PC-3 (cell line): ENCODE measurements around the gene STIMATE.

Source experiments
- EZH2 ChIP-seq: fragments of 300-600 bp; sonication (generic); IDR thresholded peaks from one replicate; pipeline ENCODE4 v1.6.1; 2017; ENCODE audit warnings: antibody characterized with exemption, mild to moderate bottlenecking, low read length; ENCODE audit not compliant: unreplicated experiment
- EZH2phosphoT487 ChIP-seq: fragments of 300-600 bp; sonication (generic); IDR thresholded peaks from 2 replicates; pipeline ENCODE4 v1.6.1; 2018; ENCODE audit warnings: mild to moderate bottlenecking, antibody characterized with exemption, low read length, borderline replicate concordance
- TF ChIP-seq, protein P1 (sequence below): fragments of 300-600 bp; sonication (generic); conservative IDR thresholded peaks from 2 replicates; pipeline ENCODE4 v1.5.1; 2017; ENCODE audit warnings: antibody characterized with exemption, low read depth, mild to moderate bottlenecking, low read length

DNA sequence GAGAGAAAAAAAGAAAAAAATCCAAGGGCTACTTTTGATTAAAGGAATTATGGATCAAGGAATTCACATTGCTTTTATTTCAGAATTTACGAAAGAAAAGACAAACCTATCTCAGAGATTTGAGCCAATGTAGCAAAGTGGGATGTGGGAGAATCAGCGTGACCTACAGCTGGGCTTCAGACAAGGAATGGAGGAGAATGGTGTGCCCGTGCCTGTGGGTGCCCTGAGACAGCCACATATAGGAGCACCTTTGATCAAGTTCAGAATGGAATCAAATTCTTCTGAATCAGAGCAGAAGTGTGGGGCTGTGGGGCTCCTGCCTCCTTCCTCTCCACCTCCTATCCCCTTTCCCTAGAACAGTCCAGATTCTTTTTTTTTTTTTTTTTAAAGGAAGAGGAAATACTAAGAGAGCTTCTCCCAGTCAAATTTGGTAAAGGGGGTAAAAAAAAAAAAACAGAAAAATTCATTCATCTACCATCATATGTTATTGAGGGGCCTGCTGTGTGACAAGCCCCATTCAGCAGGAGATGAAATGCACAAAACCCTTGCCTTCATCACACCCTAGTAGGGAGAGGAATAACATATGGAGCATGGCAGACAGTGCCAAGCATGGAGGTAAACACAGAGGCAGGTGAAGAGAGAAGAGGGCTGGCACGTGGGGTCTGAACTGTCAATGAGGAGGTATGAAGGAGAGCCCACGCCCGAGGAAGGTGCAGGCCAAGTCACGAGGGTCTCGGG lies 37.5 kb downstream of the STIMATE start:
- TF ChIP-seq, protein P1, sequence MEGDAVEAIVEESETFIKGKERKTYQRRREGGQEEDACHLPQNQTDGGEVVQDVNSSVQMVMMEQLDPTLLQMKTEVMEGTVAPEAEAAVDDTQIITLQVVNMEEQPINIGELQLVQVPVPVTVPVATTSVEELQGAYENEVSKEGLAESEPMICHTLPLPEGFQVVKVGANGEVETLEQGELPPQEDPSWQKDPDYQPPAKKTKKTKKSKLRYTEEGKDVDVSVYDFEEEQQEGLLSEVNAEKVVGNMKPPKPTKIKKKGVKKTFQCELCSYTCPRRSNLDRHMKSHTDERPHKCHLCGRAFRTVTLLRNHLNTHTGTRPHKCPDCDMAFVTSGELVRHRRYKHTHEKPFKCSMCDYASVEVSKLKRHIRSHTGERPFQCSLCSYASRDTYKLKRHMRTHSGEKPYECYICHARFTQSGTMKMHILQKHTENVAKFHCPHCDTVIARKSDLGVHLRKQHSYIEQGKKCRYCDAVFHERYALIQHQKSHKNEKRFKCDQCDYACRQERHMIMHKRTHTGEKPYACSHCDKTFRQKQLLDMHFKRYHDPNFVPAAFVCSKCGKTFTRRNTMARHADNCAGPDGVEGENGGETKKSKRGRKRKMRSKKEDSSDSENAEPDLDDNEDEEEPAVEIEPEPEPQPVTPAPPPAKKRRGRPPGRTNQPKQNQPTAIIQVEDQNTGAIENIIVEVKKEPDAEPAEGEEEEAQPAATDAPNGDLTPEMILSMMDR, result no peak
- TF ChIP-seq EZH2 (no peak), EZH2phosphoT487 (no peak)
